Measurements from ENCODE around the gene DGLUCY. TPM values are rescaled to one million over a fixed set of nuclear protein-coding genes. Genes with fewer than 3 reads are reported as not detected.
"Not testable (repeated sequence)": the region's sequence is repeated elsewhere in the genome, so short reads cannot be mapped to it uniquely, and the experiment has no call there.

The DGLUCY gene
- polyA plus RNA-seq, 2 donors, result 18.0 to 26.1 TPM

GRCh38 chr14:91241863-91242262 lies 128.0 kb downstream of the DGLUCY start:
- WGBS, 2 donors, result 61 to 66% methylated on average over 7 of the region's 7 CpGs
- H3K4me1 ChIP-seq (ENCODE audit: control insufficient read depth in 2 of 2, insufficient read depth in 2 of 2, low read length in 1 of 2), result peaks cover 2 to 7% of the 10 kb centered on the region in 2 donors
- peak overlapping the region in 1 of 2 donors; percentile 19 for H3K27ac ChIP-seq (ENCODE audit: low read depth in 2 of 2, low read length in 1 of 2)

DNA sequence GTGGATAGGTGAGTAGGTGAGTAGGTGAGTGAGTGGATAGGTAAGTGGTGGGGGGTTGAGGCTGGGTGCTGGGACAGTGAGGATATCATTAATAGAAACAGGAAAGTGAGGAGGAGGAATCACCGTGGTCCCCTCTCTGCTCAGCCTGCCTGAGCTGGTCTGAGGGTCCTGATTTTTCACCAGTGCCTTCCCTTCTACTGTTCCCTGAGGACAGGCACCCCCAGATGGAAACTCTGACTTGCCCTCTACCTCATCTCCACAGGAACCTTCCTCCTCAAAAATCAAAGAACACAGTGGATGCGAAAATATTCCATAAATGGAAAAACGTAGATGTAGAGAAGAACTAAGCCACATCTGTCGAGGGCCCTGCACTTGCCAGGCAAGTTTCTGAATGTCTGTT lies 128.8 kb downstream of the DGLUCY start:
- no peaks in the 10 kb centered on the region for H3K27me3 ChIP-seq (ENCODE audit: control insufficient read depth in 1 of 2, insufficient read depth in 2 of 2, low read length in 2 of 2)
- H3K9me3 ChIP-seq (ENCODE audit: control insufficient read depth in 2 of 2, insufficient read depth in 1 of 2, low read depth in 1 of 2, low read length in 1 of 2), result no peaks in the 10 kb centered on the region
- H3K27ac ChIP-seq (ENCODE audit: low read depth in 2 of 2, low read length in 1 of 2), result peak overlapping the region; percentile 17 to 48
- H3K4me3 ChIP-seq (ENCODE audit: low read depth in 1 of 2, low read length in 2 of 2), result no peak overlapping the region
- H3K36me3 ChIP-seq (ENCODE audit: control insufficient read depth in 2 of 2, insufficient read depth in 2 of 2, low read length in 1 of 2), result no peaks in the 10 kb centered on the region
- WGBS, 2 donors, result 67 to 78% methylated on average over 4 of the region's 4 CpGs
- H3K4me1 ChIP-seq (ENCODE audit: control insufficient read depth in 2 of 2, insufficient read depth in 2 of 2, low read length in 1 of 2), result peaks cover 2 to 7% of the 10 kb centered on the region in 2 donors

More at GRCh38 chr14:91241863-91242262, 128.0 kb downstream of the DGLUCY start:
- Histone ChIP-seq H3K27me3 (ENCODE audit: control insufficient read depth in 1 of 2, insufficient read depth in 2 of 2, low read length in 2 of 2) (no peaks in the 10 kb centered on the region), H3K9me3 (ENCODE audit: control insufficient read depth in 2 of 2, insufficient read depth in 1 of 2, low read depth in 1 of 2, low read length in 1 of 2) (no peaks in the 10 kb centered on the region), H3K36me3 (ENCODE audit: control insufficient read depth in 2 of 2, insufficient read depth in 2 of 2, low read length in 1 of 2) (no peaks in the 10 kb centered on the region), H3K4me3 (ENCODE audit: low read depth in 1 of 2, low read length in 2 of 2) (peak overlapping the region; percentile 2 to 17)

DNA sequence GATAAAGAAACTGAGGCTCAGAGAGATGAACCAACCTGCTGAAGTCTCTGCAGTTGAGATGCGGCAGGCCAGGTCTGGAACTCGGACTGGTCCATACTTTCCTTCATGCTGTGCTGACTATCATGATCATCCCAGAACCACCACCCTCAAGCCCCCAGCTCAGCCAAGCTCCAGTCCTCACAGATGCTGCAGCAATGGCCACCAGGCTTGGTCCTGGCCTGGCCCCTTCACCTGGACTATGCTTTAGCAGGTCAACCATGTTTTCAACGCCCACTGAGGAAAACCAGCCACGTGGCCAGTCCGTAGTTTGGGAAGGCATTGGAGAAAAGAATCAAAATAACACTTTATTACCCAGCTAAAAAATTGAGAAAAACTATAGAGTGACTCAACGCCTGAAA lies 129.2 kb downstream of the DGLUCY start:
- Histone ChIP-seq H3K36me3 (ENCODE audit: control insufficient read depth in 2 of 2, insufficient read depth in 2 of 2, low read length in 1 of 2) (no peaks in the 10 kb centered on the region), H3K27me3 (ENCODE audit: control insufficient read depth in 1 of 2, insufficient read depth in 2 of 2, low read length in 2 of 2) (no peaks in the 10 kb centered on the region), H3K9me3 (ENCODE audit: control insufficient read depth in 2 of 2, insufficient read depth in 1 of 2, low read depth in 1 of 2, low read length in 1 of 2) (no peaks in the 10 kb centered on the region), H3K4me1 (ENCODE audit: control insufficient read depth in 2 of 2, insufficient read depth in 2 of 2, low read length in 1 of 2) (peaks cover 2 to 7% of the 10 kb centered on the region in 2 donors), H3K4me3 (ENCODE audit: low read depth in 1 of 2, low read length in 2 of 2) (no peak overlapping the region), H3K27ac (ENCODE audit: low read depth in 2 of 2, low read length in 1 of 2) (peak overlapping the region; percentile 48 to 69)
- WGBS, 2 donors, result 62 to 65% methylated on average over 6 of the region's 6 CpGs

GRCh38 chr14:91244501-91244901 lies 130.6 kb downstream of the DGLUCY start, which contains the start of gene GPR68:
Gene GPR68 (minus strand): TSS chr14:91244704. CDS start chr14:91235050, 9,654 bp downstream.
- Histone ChIP-seq H3K4me1 (ENCODE audit: control insufficient read depth in 2 of 2, insufficient read depth in 2 of 2, low read length in 1 of 2) (peaks cover 2 to 7% of the 10 kb centered on the region in 2 donors), H3K4me3 (ENCODE audit: low read depth in 1 of 2, low read length in 2 of 2) (peak within 1 kb of the TSS; percentile 15 to 23), H3K27me3 (ENCODE audit: control insufficient read depth in 1 of 2, insufficient read depth in 2 of 2, low read length in 2 of 2) (no peaks in the 10 kb centered on the region), H3K9me3 (ENCODE audit: control insufficient read depth in 2 of 2, insufficient read depth in 1 of 2, low read depth in 1 of 2, low read length in 1 of 2) (no peaks in the 10 kb centered on the region), H3K27ac (ENCODE audit: low read depth in 2 of 2, low read length in 1 of 2) (peak within 1 kb of the TSS; percentile 79 to 80), H3K36me3 (ENCODE audit: control insufficient read depth in 2 of 2, insufficient read depth in 2 of 2, low read length in 1 of 2) (no peaks in the 10 kb centered on the region)
- 8 to 16% methylated on average over 12 of the region's 12 CpGs for WGBS, 2 donors

DNA sequence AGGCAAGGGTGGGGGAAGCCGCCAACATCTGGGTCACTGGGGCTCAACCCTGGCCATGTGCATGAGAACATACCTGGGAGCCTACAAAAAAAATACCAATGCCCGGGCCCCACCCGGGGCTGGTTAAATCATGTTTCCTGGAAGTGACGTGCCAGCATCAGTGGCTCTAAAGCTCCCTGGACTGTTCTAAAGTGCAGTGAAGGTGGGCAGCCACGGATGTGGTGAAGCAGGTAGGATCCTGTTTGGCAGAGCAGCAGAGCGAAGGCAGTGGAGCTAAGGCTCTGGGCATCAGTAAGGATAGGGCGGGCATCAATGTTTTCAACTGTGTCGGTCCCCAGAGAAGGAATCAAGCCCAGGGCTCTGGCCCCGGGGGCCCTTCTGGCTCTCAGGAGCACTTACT lies 131.2 kb downstream of the DGLUCY start:
- Histone ChIP-seq H3K4me3 (ENCODE audit: low read depth in 1 of 2, low read length in 2 of 2) (no peak overlapping the region), H3K9me3 (ENCODE audit: control insufficient read depth in 2 of 2, insufficient read depth in 1 of 2, low read depth in 1 of 2, low read length in 1 of 2) (no peaks in the 10 kb centered on the region), H3K36me3 (ENCODE audit: control insufficient read depth in 2 of 2, insufficient read depth in 2 of 2, low read length in 1 of 2) (no peaks in the 10 kb centered on the region), H3K4me1 (ENCODE audit: control insufficient read depth in 2 of 2, insufficient read depth in 2 of 2, low read length in 1 of 2) (peaks cover 2 to 7% of the 10 kb centered on the region in 2 donors), H3K27ac (ENCODE audit: low read depth in 2 of 2, low read length in 1 of 2) (peak overlapping the region; percentile 79 to 80), H3K27me3 (ENCODE audit: control insufficient read depth in 1 of 2, insufficient read depth in 2 of 2, low read length in 2 of 2) (no peaks in the 10 kb centered on the region)
- WGBS, 2 donors, result 60 to 62% methylated on average over 9 of the region's 9 CpGs

- not testable (repeated sequence) for H3K36me3 ChIP-seq (ENCODE audit: control insufficient read depth in 2 of 2, insufficient read depth in 2 of 2, low read length in 1 of 2); H3K27me3 ChIP-seq (ENCODE audit: control insufficient read depth in 1 of 2, insufficient read depth in 2 of 2, low read length in 2 of 2); H3K4me1 ChIP-seq (ENCODE audit: control insufficient read depth in 2 of 2, insufficient read depth in 2 of 2, low read length in 1 of 2); H3K4me3 ChIP-seq (ENCODE audit: low read depth in 1 of 2, low read length in 2 of 2); H3K9me3 ChIP-seq (ENCODE audit: control insufficient read depth in 2 of 2, insufficient read depth in 1 of 2, low read depth in 1 of 2, low read length in 1 of 2)
- peak overlapping the region; percentile 79 to 80 for H3K27ac ChIP-seq (ENCODE audit: low read depth in 2 of 2, low read length in 1 of 2)
- WGBS, 2 donors, result 89 to 97% methylated on average over 8 of the region's 8 CpGs
These were observed 131.7 kb downstream of the DGLUCY start for GRCh38 chr14:91245616-91246015.

- no peaks in the 10 kb centered on the region for H3K36me3 ChIP-seq (ENCODE audit: control insufficient read depth in 2 of 2, insufficient read depth in 2 of 2, low read length in 1 of 2)
- peak overlapping the region in 1 of 2 donors; percentile 8 for H3K27ac ChIP-seq (ENCODE audit: low read depth in 2 of 2, low read length in 1 of 2)
- H3K9me3 ChIP-seq (ENCODE audit: control insufficient read depth in 2 of 2, insufficient read depth in 1 of 2, low read depth in 1 of 2, low read length in 1 of 2), result no peaks in the 10 kb centered on the region
- H3K27me3 ChIP-seq (ENCODE audit: control insufficient read depth in 1 of 2, insufficient read depth in 2 of 2, low read length in 2 of 2), result no peaks in the 10 kb centered on the region
- WGBS, 2 donors, result 81 to 84% methylated on average over 15 of the region's 15 CpGs
- H3K4me1 ChIP-seq (ENCODE audit: control insufficient read depth in 2 of 2, insufficient read depth in 2 of 2, low read length in 1 of 2), result peaks cover 2 to 7% of the 10 kb centered on the region in 2 donors
- no peak overlapping the region for H3K4me3 ChIP-seq (ENCODE audit: low read depth in 1 of 2, low read length in 2 of 2)
These were observed 132.4 kb downstream of the DGLUCY start for GRCh38 chr14:91246051-91246852.

DNA sequence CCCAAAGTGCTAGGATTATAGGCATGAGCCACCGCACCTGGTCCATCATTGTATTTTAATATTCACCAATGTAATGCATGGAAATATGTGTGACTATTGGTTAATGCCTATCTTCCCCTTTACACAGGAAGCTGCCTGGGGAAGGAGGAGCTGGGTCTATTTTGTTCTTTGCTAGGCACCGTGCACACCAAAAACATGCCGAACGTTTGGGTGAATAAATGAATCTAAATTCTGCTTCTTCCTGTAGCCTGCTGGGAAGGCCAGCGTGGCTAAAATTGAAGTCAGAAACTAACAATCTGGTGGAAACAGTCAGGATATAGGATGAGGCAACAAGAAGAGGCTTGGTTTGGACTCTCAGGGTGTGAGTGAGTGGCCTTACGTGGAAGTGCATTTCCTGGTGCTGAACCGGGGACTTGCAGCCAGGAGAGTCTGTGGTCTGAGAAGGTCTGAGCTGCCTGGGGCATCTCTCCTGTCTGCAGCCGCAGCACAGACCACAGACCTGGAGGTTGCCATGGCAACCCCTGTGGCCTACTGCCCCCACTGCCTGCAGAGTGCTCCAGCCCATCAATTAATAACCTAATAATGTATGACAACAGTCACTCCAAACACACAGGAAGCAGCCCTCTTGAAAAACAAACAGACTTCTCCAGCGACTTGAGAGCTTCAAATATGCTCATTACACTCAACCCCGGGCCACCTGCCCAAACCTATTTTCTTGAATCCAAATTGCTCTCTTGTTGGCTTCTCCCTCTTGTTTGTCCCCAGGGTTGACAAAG lies 136.2 kb downstream of the DGLUCY start:
- no peaks in the 10 kb centered on the region for H3K9me3 ChIP-seq (ENCODE audit: control insufficient read depth in 2 of 2, insufficient read depth in 1 of 2, low read depth in 1 of 2, low read length in 1 of 2)
- 58 to 64% methylated on average over 10 of the region's 10 CpGs for WGBS, 2 donors
- no peaks in the 10 kb centered on the region for H3K36me3 ChIP-seq (ENCODE audit: control insufficient read depth in 2 of 2, insufficient read depth in 2 of 2, low read length in 1 of 2)
- H3K27ac ChIP-seq (ENCODE audit: low read depth in 2 of 2, low read length in 1 of 2), result peak overlapping the region; percentile 12 to 33
- no peaks in the 10 kb centered on the region for H3K27me3 ChIP-seq (ENCODE audit: control insufficient read depth in 1 of 2, insufficient read depth in 2 of 2, low read length in 2 of 2)
- no peak overlapping the region for H3K4me3 ChIP-seq (ENCODE audit: low read depth in 1 of 2, low read length in 2 of 2)
- H3K4me1 ChIP-seq (ENCODE audit: control insufficient read depth in 2 of 2, insufficient read depth in 2 of 2, low read length in 1 of 2), result peaks cover 5 to 11% of the 10 kb centered on the region in 2 donors

- Histone ChIP-seq H3K9me3 (ENCODE audit: control insufficient read depth in 2 of 2, insufficient read depth in 1 of 2, low read depth in 1 of 2, low read length in 1 of 2) (no peaks in the 10 kb centered on the region), H3K27me3 (ENCODE audit: control insufficient read depth in 1 of 2, insufficient read depth in 2 of 2, low read length in 2 of 2) (no peaks in the 10 kb centered on the region), H3K4me3 (ENCODE audit: low read depth in 1 of 2, low read length in 2 of 2) (no peak overlapping the region), H3K36me3 (ENCODE audit: control insufficient read depth in 2 of 2, insufficient read depth in 2 of 2, low read length in 1 of 2) (no peaks in the 10 kb centered on the region), H3K4me1 (ENCODE audit: control insufficient read depth in 2 of 2, insufficient read depth in 2 of 2, low read length in 1 of 2) (peaks cover 5 to 11% of the 10 kb centered on the region in 2 donors), H3K27ac (ENCODE audit: low read depth in 2 of 2, low read length in 1 of 2) (peak overlapping the region; percentile 12 to 33)
- 61% methylated on average over 5 of the region's 5 CpGs for WGBS, 2 donors
These were observed 137.0 kb downstream of the DGLUCY start for GRCh38 chr14:91250912-91251311.
